Smooth muscle cell of the pulmonary artery (primary cell): ENCODE measurements around the gene ALG12. TPM values are rescaled to one million over a fixed set of nuclear protein-coding genes. Genes with fewer than 3 reads are reported as not detected.

ENCODE experiments used
- total RNA-seq: library from RNA; depleted of rRNA; stranded (reverse); fragments of >200 nt; gene quantifications from 2 replicates; pipeline ENCODE4 v1.2.3, GENCODE V29; 2014

The ALG12 gene
- 26.1 and 33.2 TPM in 2 replicates for total RNA-seq

GRCh38 chr22:49917974-49918910 is at the start of gene ALG12, which contains the start of gene CRELD2:
ALG12 (minus strand) TSS chr22:49918438; CDS start chr22:49913765, 4,673 bp downstream.
CRELD2 (plus strand) TSS chr22:49918634; CDS start chr22:49918770, 136 bp downstream.

GRCh38 chr22:49960159-49961004 is 42.1 kb upstream of the ALG12 start, which contains the start of gene PIM3:
PIM3 (plus strand) TSS chr22:49960772; CDS start chr22:49960948, 176 bp downstream.

GRCh38 chr22:49852898-49853894 is 65.0 kb downstream of the ALG12 start, which contains the start of gene ZBED4:
ZBED4 (plus strand) TSS chr22:49853844; CDS start chr22:49883663, 29,819 bp downstream.

Other genes starting within 250 kb of the ALG12 start
- 24.2 and 31.2 TPM in 2 replicates for gene BRD1, start 90.6 kb downstream of the ALG12 start, total RNA-seq
- gene ZBED4, start 64.6 kb downstream of the ALG12 start, total RNA-seq, result 10.7 and 16.7 TPM in 2 replicates
- 79.4 and 83.6 TPM in 2 replicates for gene CRELD2, start 196 bp upstream of the ALG12 start, total RNA-seq
- gene PIM3, start 42.3 kb upstream of the ALG12 start, total RNA-seq, result 18.9 and 27.6 TPM in 2 replicates
- gene IL17REL, start 94.3 kb upstream of the ALG12 start, total RNA-seq, result not detected in 2 replicates
- not detected in 2 replicates for gene TTLL8, start 139.9 kb upstream of the ALG12 start, total RNA-seq
- gene MLC1, start 167.0 kb upstream of the ALG12 start, total RNA-seq, result 0.43 and 3.6 TPM in 2 replicates
- gene MOV10L1, start 171.6 kb upstream of the ALG12 start, total RNA-seq, result 1.5 and 1.7 TPM in 2 replicates